Measurements from ENCODE around the gene CERK.

- TF ChIP-seq EZH2 (IDR thresholded peaks at IDR 0.05) (no peak), POLR2AphosphoS5 (IDR thresholded peaks at IDR 0.05; ENCODE audit: borderline replicate concordance, low read depth, low read length) (no peak)
These were observed 72.8 kb downstream of the CERK start for GRCh38 chr22:46665151-46665695.

Measured in SK-N-MC (cell line).